Cerebellar cortex (tissue), 1 donor: ENCODE data around the gene TTC28.
"Not testable (repeated sequence)": the region's sequence is repeated elsewhere in the genome, so short reads cannot be mapped to it uniquely, and the experiment has no call there.

Experiments used
- DNase-seq: peaks from one replicate; pipeline ENCODE4 v3.0.0-alpha.2; 2015; ENCODE audit warnings: low spot score

Gene TTC28

GRCh38 chr22:28674121-28674563 lies 5.5 kb downstream of the TTC28 start:
- DNase-seq, result no peak

GRCh38 chr22:28670756-28671155 lies 8.9 kb downstream of the TTC28 start:
- no peak for DNase-seq

GRCh38 chr22:28670161-28670560 lies 9.5 kb downstream of the TTC28 start:
- no peak for DNase-seq

GRCh38 chr22:28669387-28669786 lies 10.3 kb downstream of the TTC28 start:
- no peak for DNase-seq

GRCh38 chr22:28663569-28663942 lies 16.1 kb downstream of the TTC28 start:
- not testable (repeated sequence) for DNase-seq

- DNase-seq, result no peak
Observed at GRCh38 chr22:28658448-28658847, 21.2 kb downstream of the TTC28 start.

GRCh38 chr22:28656181-28656580 lies 23.5 kb downstream of the TTC28 start:
- no peak for DNase-seq

GRCh38 chr22:28650463-28650862 lies 29.2 kb downstream of the TTC28 start:
- no peak for DNase-seq

- DNase-seq, result no peak
Observed at GRCh38 chr22:28648792-28649191, 30.8 kb downstream of the TTC28 start.

GRCh38 chr22:28647216-28647615 lies 32.4 kb downstream of the TTC28 start:
- no peak for DNase-seq

- no peak for DNase-seq
Observed at GRCh38 chr22:28639321-28639720, 40.3 kb downstream of the TTC28 start.

- no peak for DNase-seq
Observed at GRCh38 chr22:28637225-28637624, 42.4 kb downstream of the TTC28 start.

- DNase-seq, result no peak
Observed at GRCh38 chr22:28630177-28630574, 49.5 kb downstream of the TTC28 start.

GRCh38 chr22:28629420-28630176 lies 50.0 kb downstream of the TTC28 start:
- no peak for DNase-seq

- no peak for DNase-seq
Observed at GRCh38 chr22:28628766-28629165, 50.9 kb downstream of the TTC28 start.

- DNase-seq, result no peak
Observed at GRCh38 chr22:28627791-28628190, 51.8 kb downstream of the TTC28 start.

GRCh38 chr22:28620244-28620922 lies 59.3 kb downstream of the TTC28 start:
- DNase-seq, result no peak

GRCh38 chr22:28619236-28619635 lies 60.4 kb downstream of the TTC28 start:
- no peak for DNase-seq

- DNase-seq, result not testable (repeated sequence)
Observed at GRCh38 chr22:28615423-28615822, 64.2 kb downstream of the TTC28 start.

GRCh38 chr22:28609921-28610320 lies 69.7 kb downstream of the TTC28 start:
- no peak for DNase-seq

GRCh38 chr22:28608546-28608945 lies 71.1 kb downstream of the TTC28 start:
- no peak for DNase-seq

GRCh38 chr22:28607795-28608194 lies 71.8 kb downstream of the TTC28 start:
- DNase-seq, result no peak

GRCh38 chr22:28604966-28605761 lies 74.5 kb downstream of the TTC28 start:
- no peak for DNase-seq
